Neural cell (in vitro differentiated cells): ENCODE data around the gene ZBED4. TPM values are rescaled to one million over a fixed set of nuclear protein-coding genes. Genes with fewer than 3 reads are reported as not detected.

ENCODE experiments used
- H2AFZ ChIP-seq: fragments of 200-600, 300-800 bp; sonication (generic), shearing (Covaris generic); 2 replicates; pipeline ENCODE4 v1.6.0; 2014; ENCODE audit warnings: low read depth, mild to moderate bottlenecking, antibody characterized with exemption, low read length, moderate library complexity
- H3F3A ChIP-seq: fragments of 200-600 bp; shearing (Covaris generic); 2 replicates; pipeline ENCODE4 v1.6.1; 2016; ENCODE audit warnings: mild to moderate bottlenecking, moderate library complexity, mixed read lengths, antibody characterized with exemption, low read length; ENCODE audit not compliant: insufficient read depth, poor library complexity, severe bottlenecking
- H3K27ac ChIP-seq: fragments of 200-600, 300-800 bp; sonication (generic), shearing (Covaris generic); 2 replicates; pipeline ENCODE4 v1.5.1; 2014; ENCODE audit warnings: mild to moderate bottlenecking, low read length, moderate library complexity
- H3K27me3 ChIP-seq: fragments of 300-800, 200-600 bp; sonication (generic), shearing (Covaris generic); 2 replicates; pipeline ENCODE4 v1.6.0; 2014; ENCODE audit warnings: mild to moderate bottlenecking, low read depth, low read length, moderate library complexity; ENCODE audit not compliant: insufficient read depth
- H3K36me3 ChIP-seq: fragments of 300-800, 200-600 bp; sonication (generic), shearing (Covaris generic); 2 replicates; pipeline ENCODE4 v1.5.1; 2014; ENCODE audit warnings: mild to moderate bottlenecking, antibody characterized with exemption, low read length, moderate library complexity; ENCODE audit not compliant: insufficient read depth
- H3K4me2 ChIP-seq: fragments of 300-800, 200-600 bp; sonication (generic), shearing (Covaris generic); 2 replicates; pipeline ENCODE4 v1.6.0; 2014; ENCODE audit warnings: mild to moderate bottlenecking, low read length
- H3K4me3 ChIP-seq: fragments of 300-800, 200-600 bp; sonication (generic), shearing (Covaris generic); 2 replicates; pipeline ENCODE4 v1.5.1; 2014; ENCODE audit warnings: mild to moderate bottlenecking, low read length, moderate library complexity
- H3K79me2 ChIP-seq: fragments of 200-600 bp; shearing (Covaris generic); replicated peaks from 2 replicates; pipeline ENCODE4 v1.6.0; 2014; ENCODE audit warnings: mild to moderate bottlenecking, low read length, moderate library complexity; ENCODE audit not compliant: insufficient read depth
- H3K9ac ChIP-seq: fragments of 300-800, 200-600 bp; sonication (generic), shearing (Covaris generic); 2 replicates; pipeline ENCODE4 v1.6.1; 2016; ENCODE audit warnings: mild to moderate bottlenecking, low read length, mixed read lengths
- H3K9me2 ChIP-seq: fragments of 200-600 bp; shearing (Covaris generic); 2 replicates; pipeline ENCODE4 v1.6.1; 2016; ENCODE audit warnings: mild to moderate bottlenecking, low read length, mixed read lengths; ENCODE audit not compliant: insufficient read depth
- H3K9me3 ChIP-seq: fragments of 200-600, 300-800 bp; sonication (generic), shearing (Covaris generic); 2 replicates; pipeline ENCODE4 v1.6.1; 2016; ENCODE audit warnings: mild to moderate bottlenecking, mixed run types, low read length, moderate library complexity, mixed read lengths
- H4K20me1 ChIP-seq: fragments of 200-600 bp; shearing (Covaris generic); 2 replicates; pipeline ENCODE4 v1.6.1; 2016; ENCODE audit warnings: mild to moderate bottlenecking, mixed run types; ENCODE audit not compliant: insufficient read depth
- EP300 ChIP-seq: fragments of 450-650 bp; conservative IDR thresholded peaks from 2 replicates; pipeline ENCODE4 v1.6.1; 2014; ENCODE audit warnings: antibody characterized with exemption, mild to moderate bottlenecking, moderate library complexity; ENCODE audit not compliant: poor library complexity, severe bottlenecking
- EZH2 ChIP-seq: fragments of 200-600, 300-800 bp; shearing (Covaris generic), sonication (generic); IDR thresholded peaks from 2 replicates; pipeline ENCODE4 v1.6.1; 2014; ENCODE audit warnings: antibody characterized with exemption, low read length, borderline replicate concordance, mild to moderate bottlenecking; ENCODE audit not compliant: insufficient read depth, poor library complexity, severe bottlenecking
- MXI1 ChIP-seq: fragments of 450-650 bp; conservative IDR thresholded peaks from 2 replicates; pipeline ENCODE4 v1.6.1; 2014; ENCODE audit warnings: antibody characterized with exemption, mild to moderate bottlenecking; ENCODE audit not compliant: poor library complexity, severe bottlenecking
- POLR2AphosphoS5 ChIP-seq: IDR thresholded peaks from 2 replicates; pipeline ENCODE4 v1.6.1; 2012
- RAD21 ChIP-seq: fragments of 450-650 bp; conservative IDR thresholded peaks from 2 replicates; pipeline ENCODE4 v1.6.1; 2014; ENCODE audit warnings: antibody characterized with exemption, mild to moderate bottlenecking, moderate library complexity
- REST ChIP-seq: IDR thresholded peaks from 2 replicates; pipeline ENCODE4 v1.6.1; 2012; ENCODE audit warnings: borderline replicate concordance
- SMC3 ChIP-seq: fragments of 450-650 bp; conservative IDR thresholded peaks from 2 replicates; pipeline ENCODE4 v1.6.1; 2014; ENCODE audit warnings: antibody characterized with exemption, mild to moderate bottlenecking, moderate library complexity; ENCODE audit not compliant: poor library complexity
- TAF1 ChIP-seq: IDR thresholded peaks from 2 replicates; pipeline ENCODE4 v1.6.1; 2012; ENCODE audit warnings: low read depth
- polyA plus RNA-seq: library from polyadenylated mRNA; depleted of rRNA; stranded (reverse); fragments of >200 nt; gene quantifications from 2 replicates; pipeline ENCODE4 v1.2.3, GENCODE V29; 2014
- TF ChIP-seq, protein P1 (sequence below): fragments of 450-650 bp; IDR thresholded peaks from 2 replicates; pipeline ENCODE4 v1.5.1; 2014; ENCODE audit warnings: antibody characterized with exemption, mild to moderate bottlenecking, moderate library complexity; ENCODE audit not compliant: poor library complexity, severe bottlenecking

ZBED4 gene
- polyA plus RNA-seq, 1 donor from 2014 or later: 15.0 TPM

GRCh38 chr22:49918911-49919881, 65.6 kb downstream of the ZBED4 start:
- no peaks in the 10 kb centered on the region for H3K27me3 ChIP-seq
- no peak overlapping the region for H2AFZ ChIP-seq
- H3K36me3 ChIP-seq: no peaks in the 10 kb centered on the region
- H3F3A ChIP-seq: no peaks in the 10 kb centered on the region
- H3K9me2 ChIP-seq: no peaks in the 10 kb centered on the region
- H3K9ac ChIP-seq: peak overlapping the region; percentile 68
- H3K27ac ChIP-seq: no peak overlapping the region
- TF ChIP-seq EZH2 (no peak), EP300 (no peak), SMC3 (no peak), TAF1 (no peak), POLR2AphosphoS5 (no peak), RAD21 (no peak), MXI1 (no peak), REST (no peak)
- TF ChIP-seq, protein P1, sequence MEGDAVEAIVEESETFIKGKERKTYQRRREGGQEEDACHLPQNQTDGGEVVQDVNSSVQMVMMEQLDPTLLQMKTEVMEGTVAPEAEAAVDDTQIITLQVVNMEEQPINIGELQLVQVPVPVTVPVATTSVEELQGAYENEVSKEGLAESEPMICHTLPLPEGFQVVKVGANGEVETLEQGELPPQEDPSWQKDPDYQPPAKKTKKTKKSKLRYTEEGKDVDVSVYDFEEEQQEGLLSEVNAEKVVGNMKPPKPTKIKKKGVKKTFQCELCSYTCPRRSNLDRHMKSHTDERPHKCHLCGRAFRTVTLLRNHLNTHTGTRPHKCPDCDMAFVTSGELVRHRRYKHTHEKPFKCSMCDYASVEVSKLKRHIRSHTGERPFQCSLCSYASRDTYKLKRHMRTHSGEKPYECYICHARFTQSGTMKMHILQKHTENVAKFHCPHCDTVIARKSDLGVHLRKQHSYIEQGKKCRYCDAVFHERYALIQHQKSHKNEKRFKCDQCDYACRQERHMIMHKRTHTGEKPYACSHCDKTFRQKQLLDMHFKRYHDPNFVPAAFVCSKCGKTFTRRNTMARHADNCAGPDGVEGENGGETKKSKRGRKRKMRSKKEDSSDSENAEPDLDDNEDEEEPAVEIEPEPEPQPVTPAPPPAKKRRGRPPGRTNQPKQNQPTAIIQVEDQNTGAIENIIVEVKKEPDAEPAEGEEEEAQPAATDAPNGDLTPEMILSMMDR: no peak
- H3K4me2 ChIP-seq: peak overlapping the region; percentile 68
- H4K20me1 ChIP-seq: peaks cover 2% of the 10 kb centered on the region
- no peaks in the 10 kb centered on the region for H3K9me3 ChIP-seq
- H3K79me2 ChIP-seq: peaks cover 10% of the 10 kb centered on the region
- peak overlapping the region; percentile 84 for H3K4me3 ChIP-seq

GRCh38 chr22:49920859-49921258, 67.2 kb downstream of the ZBED4 start:
- Histone ChIP-seq H3K9ac (no peak overlapping the region), H4K20me1 (peaks cover 2% of the 10 kb centered on the region), H3K27ac (no peak overlapping the region), H3K4me2 (no peak overlapping the region), H3K27me3 (no peaks in the 10 kb centered on the region), H3K4me3 (no peak overlapping the region), H3K9me3 (no peaks in the 10 kb centered on the region), H3F3A (no peaks in the 10 kb centered on the region), H3K9me2 (no peaks in the 10 kb centered on the region), H3K79me2 (peaks cover 10% of the 10 kb centered on the region), H3K36me3 (no peaks in the 10 kb centered on the region), H2AFZ (no peak overlapping the region)
- no peak for TF ChIP-seq EZH2
- TF ChIP-seq EP300: no peak
- no peak for TF ChIP-seq TAF1
- TF ChIP-seq, protein P1: no peak
- TF ChIP-seq POLR2AphosphoS5: no peak
- no peak for TF ChIP-seq MXI1
- TF ChIP-seq REST: no peak
- TF ChIP-seq RAD21: no peak
- TF ChIP-seq SMC3: no peak
